IPS-18c (cell line): Measurements from ENCODE around the gene GPRIN1.
"Not testable (repeated sequence)": the region's sequence is repeated elsewhere in the genome, so short reads cannot be mapped to it uniquely, and the experiment has no call there.

Source experiments
- H3K4me3 ChIP-seq: 2 replicates; pipeline ENCODE4 v1.7.0; 2013; ENCODE audit warnings: low read depth, mild to moderate bottlenecking, low read length, moderate library complexity; ENCODE audit not compliant: insufficient read depth
- H3K9me3 ChIP-seq: one replicate; pipeline ENCODE4 v1.6.1; 2013; ENCODE audit warnings: mild to moderate bottlenecking, low read length, moderate library complexity; ENCODE audit not compliant: control insufficient read depth, insufficient read depth

GPRIN1 gene

GRCh38 chr5:176573564-176574296 is 36.2 kb downstream of the GPRIN1 start:
- Histone ChIP-seq H3K4me3 (no peak overlapping the region), H3K9me3 (no peaks in the 10 kb centered on the region)

- H3K4me3 ChIP-seq: no peak overlapping the region
- no peaks in the 10 kb centered on the region for H3K9me3 ChIP-seq
Observed at GRCh38 chr5:176570044-176570443, 39.9 kb downstream of the GPRIN1 start.

GRCh38 chr5:176568657-176569056 is 41.3 kb downstream of the GPRIN1 start:
- no peaks in the 10 kb centered on the region for H3K9me3 ChIP-seq
- no peak overlapping the region for H3K4me3 ChIP-seq

GRCh38 chr5:176565760-176566288 is 44.1 kb downstream of the GPRIN1 start:
- no peaks in the 10 kb centered on the region for H3K9me3 ChIP-seq
- H3K4me3 ChIP-seq: no peak overlapping the region

GRCh38 chr5:176564002-176564401 is 46.0 kb downstream of the GPRIN1 start:
- Histone ChIP-seq H3K4me3 (no peak overlapping the region), H3K9me3 (no peaks in the 10 kb centered on the region)

GRCh38 chr5:176562189-176562588 is 47.8 kb downstream of the GPRIN1 start:
- Histone ChIP-seq H3K9me3 (no peaks in the 10 kb centered on the region), H3K4me3 (no peak overlapping the region)

GRCh38 chr5:176561259-176561658 is 48.7 kb downstream of the GPRIN1 start:
- no peaks in the 10 kb centered on the region for H3K9me3 ChIP-seq
- no peak overlapping the region for H3K4me3 ChIP-seq

- H3K4me3 ChIP-seq: no peak overlapping the region
- no peaks in the 10 kb centered on the region for H3K9me3 ChIP-seq
Observed at GRCh38 chr5:176560364-176560763, 49.6 kb downstream of the GPRIN1 start.

GRCh38 chr5:176559683-176560082 is 50.3 kb downstream of the GPRIN1 start:
- Histone ChIP-seq H3K9me3 (no peaks in the 10 kb centered on the region), H3K4me3 (no peak overlapping the region)

- Histone ChIP-seq H3K9me3 (no peaks in the 10 kb centered on the region), H3K4me3 (no peak overlapping the region)
Observed at GRCh38 chr5:176557846-176558245, 52.1 kb downstream of the GPRIN1 start.

- no peak overlapping the region for H3K4me3 ChIP-seq
- H3K9me3 ChIP-seq: no peaks in the 10 kb centered on the region
Observed at GRCh38 chr5:176553260-176554085, 56.5 kb downstream of the GPRIN1 start.

- Histone ChIP-seq H3K9me3 (no peaks in the 10 kb centered on the region), H3K4me3 (no peak overlapping the region)
Observed at GRCh38 chr5:176552332-176552869, 57.6 kb downstream of the GPRIN1 start.

GRCh38 chr5:176550937-176551336 is 59.0 kb downstream of the GPRIN1 start:
- H3K9me3 ChIP-seq, H3K4me3 ChIP-seq: not testable (repeated sequence)

- H3K4me3 ChIP-seq: no peak overlapping the region
- no peaks in the 10 kb centered on the region for H3K9me3 ChIP-seq
Observed at GRCh38 chr5:176550275-176550831, 59.6 kb downstream of the GPRIN1 start.

GRCh38 chr5:176549871-176550270 is 60.1 kb downstream of the GPRIN1 start:
- H3K4me3 ChIP-seq: no peak overlapping the region
- H3K9me3 ChIP-seq: no peaks in the 10 kb centered on the region

- H3K4me3 ChIP-seq: no peak within 1 kb of the TSS
- no peaks in the 10 kb centered on the region for H3K9me3 ChIP-seq
Observed at GRCh38 chr5:176548967-176549444, 61.0 kb downstream of the GPRIN1 start, which contains the start of gene CDHR2. TSS of gene CDHR2 (plus strand) at chr5:176549342. CDS start at chr5:176565353, 16,011 bp downstream.

- Histone ChIP-seq H3K4me3 (no peak overlapping the region), H3K9me3 (no peaks in the 10 kb centered on the region)
Observed at GRCh38 chr5:176547802-176548201, 62.2 kb downstream of the GPRIN1 start.
